Skeletal muscle tissue (tissue), 5 donors: ENCODE measurements around the gene KAT8. TPM values are rescaled to one million over a fixed set of nuclear protein-coding genes. Genes with fewer than 3 reads are reported as not detected.
A peak's percentile ranks its signal among the peaks of the same experiment; 100 is the strongest.
"Not testable (repeated sequence)": the region's sequence is repeated elsewhere in the genome, so short reads cannot be mapped to it uniquely, and the experiment has no call there.

Experiments
- H3K27ac ChIP-seq: one replicate; pipeline ENCODE4 v1.7.0; 2013; ENCODE audit warnings: mild to moderate bottlenecking, low read depth, low read length, inconsistent platforms
- H3K27me3 ChIP-seq, 3 donors: one replicate each; pipeline ENCODE4 v1.7.0; 2013; ENCODE audit warnings: low read length in 3 of 3; ENCODE audit not compliant: control insufficient read depth in 3 of 3, insufficient read depth in 3 of 3
- H3K36me3 ChIP-seq, 3 donors: one replicate each; pipeline ENCODE4 v1.7.0; 2013; ENCODE audit warnings: low read length in 3 of 3; ENCODE audit not compliant: control insufficient read depth in 3 of 3, insufficient read depth in 3 of 3
- H3K4me1 ChIP-seq, 3 donors: one replicate each; pipeline ENCODE4 v1.7.0; 2013; ENCODE audit warnings: low read length in 3 of 3, mild to moderate bottlenecking in 3 of 3; ENCODE audit not compliant: control insufficient read depth in 3 of 3, insufficient read depth in 3 of 3
- H3K4me3 ChIP-seq, 3 donors: one replicate each; pipeline ENCODE4 v1.7.0; 2013; ENCODE audit warnings: low read length in 3 of 3
- H3K9ac ChIP-seq, 3 donors: one replicate each; pipeline ENCODE4 v1.7.0; 2013; ENCODE audit warnings: low read length in 3 of 3, mild to moderate bottlenecking in 3 of 3, moderate library complexity in 2 of 3, low read depth in 1 of 3
- H3K9me3 ChIP-seq, 3 donors: one replicate each; pipeline ENCODE4 v1.7.0; 2013; ENCODE audit warnings: low read length in 3 of 3; ENCODE audit not compliant: control insufficient read depth in 3 of 3
- small RNA-seq: library from RNA; depleted of rRNA; stranded (forward); fragments of <200 nt; gene quantifications from one replicate; pipeline ENCODE3, GENCODE V24; 2014
- total RNA-seq: library from RNA; depleted of rRNA; stranded (reverse); fragments of >200 nt; gene quantifications from one replicate; pipeline ENCODE4 v1.2.3, GENCODE V29; 2014
- donor health status: Osteomylitis.

KAT8 gene
- total RNA-seq, 1 donor from 2014 or later, result 43.3 TPM

GRCh38 chr16:31168848-31169247, 51.4 kb downstream of the KAT8 start:
- Histone ChIP-seq H3K4me1 (no peaks in the 10 kb centered on the region), H3K4me3 (no peak overlapping the region), H3K9me3 (no peaks in the 10 kb centered on the region), H3K36me3 (no peaks in the 10 kb centered on the region), H3K27me3 (no peaks in the 10 kb centered on the region), H3K27ac (no peak overlapping the region), H3K9ac (no peak overlapping the region)

- H3K36me3 ChIP-seq, H3K9me3 ChIP-seq, H3K27me3 ChIP-seq, H3K4me1 ChIP-seq, H3K27ac ChIP-seq, H3K9ac ChIP-seq, H3K4me3 ChIP-seq: not testable (repeated sequence)
Measured at GRCh38 chr16:31170048-31170447, 52.6 kb downstream of the KAT8 start.

GRCh38 chr16:31177136-31177535, 59.7 kb downstream of the KAT8 start:
- no peaks in the 10 kb centered on the region for H3K9me3 ChIP-seq
- no peak overlapping the region for H3K4me3 ChIP-seq
- H3K36me3 ChIP-seq, result no peaks in the 10 kb centered on the region
- no peak overlapping the region for H3K9ac ChIP-seq
- peaks cover 19 to 20% (median 19%) of the 10 kb centered on the region in 3 donors for H3K4me1 ChIP-seq
- H3K27me3 ChIP-seq, result no peaks in the 10 kb centered on the region
- no peak overlapping the region for H3K27ac ChIP-seq

GRCh38 chr16:31179219-31179746, 61.8 kb downstream of the KAT8 start:
- Histone ChIP-seq H3K27ac (peak overlapping the region; percentile 98), H3K9me3 (no peaks in the 10 kb centered on the region), H3K4me3 (peak overlapping the region; percentile 83 to 96 (median 96)), H3K9ac (peak overlapping the region; percentile 96 to 99 (median 98)), H3K36me3 (peaks cover 14 to 20% (median 18%) of the 10 kb centered on the region in 3 donors), H3K4me1 (peaks cover 39 to 40% (median 39%) of the 10 kb centered on the region in 3 donors), H3K27me3 (no peaks in the 10 kb centered on the region)

DNA sequence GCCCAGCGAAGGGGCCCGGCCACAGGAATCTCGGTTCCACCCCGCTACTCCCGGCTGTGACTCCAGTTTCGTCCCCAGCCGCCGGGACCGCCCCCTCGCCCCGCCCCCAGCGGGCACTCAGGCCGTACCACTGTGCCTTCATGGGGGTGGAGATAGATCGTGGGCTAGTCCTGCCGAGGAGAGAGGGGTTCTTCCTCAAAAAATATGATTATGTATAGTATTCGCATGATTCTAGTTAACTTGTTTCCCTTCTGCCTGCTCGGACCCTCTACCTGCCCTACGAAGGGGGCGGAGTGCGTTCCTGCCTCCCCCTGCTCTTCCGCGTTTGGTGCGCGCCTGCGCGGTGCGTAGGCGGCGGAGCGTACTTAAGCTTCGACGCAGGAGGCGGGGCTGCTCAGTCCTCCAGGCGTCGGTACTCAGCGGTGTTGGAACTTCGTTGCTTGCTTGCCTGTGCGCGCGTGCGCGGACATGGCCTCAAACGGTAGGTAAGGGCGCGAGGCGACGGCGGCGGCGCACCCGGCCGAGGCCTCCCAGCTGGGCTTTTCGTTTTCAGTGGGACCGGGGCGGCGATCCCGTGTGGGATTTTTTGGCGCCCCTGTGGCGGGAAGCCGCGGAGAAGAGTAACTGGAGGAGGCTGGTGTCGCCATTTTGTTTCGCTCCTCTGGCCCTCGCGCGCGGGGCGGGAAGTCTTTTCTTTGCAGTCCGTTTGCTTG, 62.4 kb downstream of the KAT8 start, which contains the start of gene FUS:
TSS of gene FUS (plus strand) at position 393 of the 713 bp plus-strand sequence. CDS start at position 469, 76 bp downstream.
- Histone ChIP-seq H3K27ac (peak within 1 kb of the TSS; percentile 98), H3K9ac (peak within 1 kb of the TSS; percentile 96 to 99 (median 98)), H3K4me1 (peaks cover 39 to 40% (median 39%) of the 10 kb centered on the region in 3 donors), H3K36me3 (peaks cover 19 to 23% (median 22%) of the 10 kb centered on the region in 3 donors), H3K27me3 (no peaks in the 10 kb centered on the region), H3K9me3 (no peaks in the 10 kb centered on the region), H3K4me3 (peak within 1 kb of the TSS; percentile 83 to 96 (median 96))

Small RNA genes lying within 50 kb of the gene (small RNA-seq; reads per million reads assigned to genes)
- gene AC009088.4 (not detected), gene NDUFA3P6 (not detected)

Other genes with a start within 250 kb of the KAT8 start
- 29.7 TPM for gene BCL7C, start 223.6 kb upstream of the KAT8 start, total RNA-seq
- gene CTF1, start 221.1 kb upstream of the KAT8 start, total RNA-seq, result 0.52 TPM
- gene FBXL19, start 194.1 kb upstream of the KAT8 start, total RNA-seq, result 5.2 TPM
- gene ORAI3, start 168.6 kb upstream of the KAT8 start, total RNA-seq, result 9.4 TPM
- 3.7 TPM for gene SETD1A, start 159.9 kb upstream of the KAT8 start, total RNA-seq
- gene HSD3B7, start 132.5 kb upstream of the KAT8 start, total RNA-seq, result 12.5 TPM
- gene STX1B, start 107.0 kb upstream of the KAT8 start, total RNA-seq, result not detected
- gene STX4, start 84.1 kb upstream of the KAT8 start, total RNA-seq, result 19.3 TPM
- 5.7 TPM for gene ZNF668, start 43.4 kb upstream of the KAT8 start, total RNA-seq
- gene ZNF646, start 43.2 kb upstream of the KAT8 start, total RNA-seq, result 9.4 TPM
- 2.6 TPM for gene PRSS53, start 28.7 kb upstream of the KAT8 start, total RNA-seq
- gene VKORC1, start 22.9 kb upstream of the KAT8 start, total RNA-seq, result 34.4 TPM
- 8.9 TPM for gene BCKDK, start 9.3 kb upstream of the KAT8 start, total RNA-seq
- not detected for gene PRSS8, start 18.1 kb downstream of the KAT8 start, total RNA-seq
- 0.52 TPM for gene PRSS36, start 32.4 kb downstream of the KAT8 start, total RNA-seq
- gene FUS, start 62.5 kb downstream of the KAT8 start, total RNA-seq, result 40.2 TPM
- 27.1 TPM for gene PYCARD, start 85.1 kb downstream of the KAT8 start, total RNA-seq
- gene TRIM72, start 96.5 kb downstream of the KAT8 start, total RNA-seq, result 45.4 TPM
- gene PYDC1, start 99.5 kb downstream of the KAT8 start, total RNA-seq, result not detected
- gene ITGAM, start 142.3 kb downstream of the KAT8 start, total RNA-seq, result 8.4 TPM
- gene ITGAX, start 237.5 kb downstream of the KAT8 start, total RNA-seq, result 1.0 TPM